HG03439 (cell line): ENCODE results near the gene SLC25A15.
"Not testable (repeated sequence)": the region's sequence is repeated elsewhere in the genome, so short reads cannot be mapped to it uniquely, and the experiment has no call there.

Source experiments
- ATAC-seq: cut with Tn5 transposase; IDR thresholded peaks from one replicate; pipeline ENCODE4 v1.9.1; 2021; ENCODE audit warnings: mild to moderate bottlenecking, moderate library complexity; ENCODE audit not compliant: unreplicated experiment

The SLC25A15 gene

GRCh38 chr13:40812724-40813445 lies 23.5 kb downstream of the SLC25A15 start:
- no peak for ATAC-seq

DNA sequence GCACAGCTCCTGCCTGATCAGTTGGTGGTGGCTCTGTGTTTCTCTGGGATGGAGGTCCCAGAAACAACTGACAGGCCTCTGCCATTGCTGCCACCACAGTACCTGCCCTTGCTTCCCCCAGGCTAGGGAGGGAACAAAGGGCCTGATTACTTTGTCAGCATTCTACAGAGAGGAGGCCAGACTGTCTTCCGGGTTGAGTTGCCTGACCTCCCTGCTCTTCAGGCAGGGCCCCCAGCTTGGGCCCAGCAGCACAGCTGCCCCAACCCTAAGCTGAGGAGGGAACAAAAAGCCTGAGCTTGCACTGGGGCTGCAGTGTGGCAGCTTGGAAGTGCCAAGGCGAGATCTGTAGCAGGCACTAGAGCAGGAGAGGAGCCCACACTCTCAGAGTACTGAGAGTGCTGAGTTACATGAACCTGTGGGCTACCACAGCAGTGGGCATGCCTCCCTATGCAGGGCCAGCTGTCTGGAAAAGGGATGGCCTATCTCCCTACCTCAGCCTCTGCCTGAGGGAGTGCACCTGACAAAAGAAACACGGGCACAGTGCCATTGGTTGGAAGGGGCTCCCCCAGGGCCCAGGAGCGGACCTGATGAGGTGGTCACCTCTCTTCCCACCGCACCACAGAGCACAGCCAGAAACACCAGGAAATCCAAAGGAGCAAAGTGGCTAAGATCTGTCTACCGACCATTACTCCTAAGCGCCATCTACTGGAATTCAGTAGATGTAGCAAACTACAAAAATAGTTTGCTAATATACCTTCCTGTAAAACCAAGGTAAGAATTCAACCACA lies 24.4 kb downstream of the SLC25A15 start:
- peak; percentile 75 for ATAC-seq

DNA sequence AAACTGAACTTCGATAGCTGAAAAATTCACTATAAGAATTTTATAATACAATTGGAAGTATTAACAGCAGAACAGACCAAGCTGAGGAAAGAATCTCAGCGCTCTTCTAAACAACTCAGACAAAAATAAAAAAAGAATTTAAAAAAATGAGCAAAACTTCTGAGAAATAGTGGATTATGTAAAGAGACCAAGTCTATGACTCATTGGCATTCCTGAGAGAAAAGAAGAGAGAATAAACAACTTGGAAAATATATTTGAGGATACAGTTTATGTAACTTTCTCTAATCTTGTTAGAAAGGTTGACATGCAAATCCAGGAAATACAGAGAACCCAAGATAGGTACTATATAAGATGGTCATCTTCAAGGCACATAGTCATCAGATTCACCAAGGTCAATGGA lies 25.4 kb downstream of the SLC25A15 start:
- ATAC-seq = no peak

DNA sequence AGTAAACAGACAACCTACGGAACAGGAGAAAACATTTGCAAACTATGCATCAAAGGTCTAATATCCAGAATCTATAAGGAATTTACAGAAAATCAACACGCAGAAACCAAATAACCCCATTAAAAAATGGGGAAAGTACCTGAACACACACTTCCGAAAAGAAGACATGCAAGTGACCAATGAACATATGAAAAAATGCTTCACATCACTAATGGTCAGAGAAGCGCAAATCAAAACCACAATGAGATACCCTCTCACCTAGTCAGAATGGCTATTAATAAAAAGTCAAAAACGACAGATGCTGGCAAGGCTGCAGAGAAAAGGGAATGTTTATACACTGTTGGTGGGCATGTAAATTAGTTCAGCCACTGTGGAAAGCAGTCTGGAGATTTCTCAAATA lies 29.5 kb downstream of the SLC25A15 start:
- ATAC-seq = no peak

- ATAC-seq = no peak
These were observed 30.4 kb downstream of the SLC25A15 start for GRCh38 chr13:40819797-40820315.

DNA sequence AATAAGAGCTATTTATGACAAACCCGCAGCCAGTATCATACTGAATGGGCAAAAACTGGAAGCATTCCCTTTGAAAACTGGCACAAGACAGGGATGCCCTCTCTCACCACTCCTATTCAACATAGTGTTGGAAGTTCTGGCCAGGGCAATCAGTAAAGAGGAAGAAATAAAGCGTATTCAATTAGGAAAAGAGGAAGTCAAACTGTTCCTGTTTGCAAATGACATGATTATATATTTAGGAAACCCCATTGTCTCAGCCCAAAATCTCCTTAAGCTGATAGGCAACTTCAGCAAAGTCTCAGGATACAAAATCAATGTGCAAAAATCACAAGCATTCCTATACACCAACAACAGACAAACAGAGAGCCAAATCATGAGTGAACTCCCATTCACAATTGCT lies 50.3 kb downstream of the SLC25A15 start:
- not testable (repeated sequence) for ATAC-seq

DNA sequence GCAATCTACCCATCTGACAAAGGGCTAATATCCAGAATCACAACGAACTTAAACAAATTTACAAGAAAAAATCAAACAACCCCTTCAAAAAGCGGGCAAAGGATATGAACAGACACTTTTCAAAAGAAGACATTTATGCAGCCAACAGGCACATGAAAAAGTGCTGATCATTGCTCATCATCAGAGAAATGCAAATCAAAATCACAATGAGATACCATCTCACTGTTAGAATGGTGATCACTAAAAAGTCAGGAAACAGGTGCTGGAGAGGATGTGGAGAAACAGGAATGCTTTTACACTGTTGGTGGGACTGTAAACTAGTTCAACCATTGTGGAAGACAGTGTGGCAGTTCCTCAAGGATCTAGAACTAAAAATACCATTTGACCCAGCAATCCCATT lies 51.5 kb downstream of the SLC25A15 start:
- ATAC-seq = not testable (repeated sequence)
